Fibroblast of lung (primary cell): ENCODE measurements around the gene CRYBG2.
"Not testable (repeated sequence)": the region's sequence is repeated elsewhere in the genome, so short reads cannot be mapped to it uniquely, and the experiment has no call there.

Experiments
- CTCF ChIP-seq, 2 donors: IDR thresholded peaks in 1 of 2; conservative IDR thresholded peaks in 1 of 2; 1 replicate in 1 of 2; 2 replicates in 1 of 2; pipeline ENCODE4 v1.5.1; 2011 to 2012; ENCODE audit warnings: low read length in 2 of 2, control low read depth in 1 of 2, inconsistent platforms in 1 of 2, low read depth in 1 of 2, mild to moderate bottlenecking in 1 of 2
- EZH2 ChIP-seq: IDR thresholded peaks from 2 replicates; pipeline ENCODE4 v1.5.1; 2012; ENCODE audit warnings: low read length, control low read depth, mild to moderate bottlenecking; ENCODE audit errors: missing control alignments

- TF ChIP-seq CTCF (conservative IDR thresholded peaks at IDR 0.05 in 1 of 2, IDR thresholded peaks at IDR 0.05 in 1 of 2; ENCODE audit: low read depth in 1 of 2, low read length in 2 of 2); EZH2: not testable (repeated sequence)
Measured at GRCh38 chr1:26374361-26374760, 20.4 kb upstream of the CRYBG2 start.
